Calu3 (cell line): ENCODE results near the gene SLC37A2. TPM values are rescaled to one million over a fixed set of nuclear protein-coding genes. Genes with fewer than 3 reads are reported as not detected.
A peak's percentile ranks its signal among the peaks of the same experiment; 100 is the strongest.

ENCODE experiments used
- BruUV-seq: library from RNA; stranded (reverse); fragments of 400-500 nt; replicated peaks from 2 replicates; lab custom pipeline; 2021; lab: Mats Ljungman, UMichigan
- CTCF ChIA-PET: fragments of 300-600 bp; sonication (Branson Sonifier 250); formaldehyde crosslinking; loops from one replicate; lab custom pipeline; 2022; ENCODE audit warnings: antibody characterized with exemption; lab: Charles Lee
- DNase-seq: peaks from one replicate; pipeline ENCODE4 v3.0.0; 2022
- H3K27ac Mint-ChIP-seq: one replicate; pipeline ENCODE4 v1.8.0; 2022; ENCODE audit warnings: mixed read lengths; ENCODE audit not compliant: unreplicated experiment
- H3K27me3 Mint-ChIP-seq: one replicate; pipeline ENCODE4 v1.8.0; 2022; ENCODE audit warnings: mixed read lengths; ENCODE audit not compliant: unreplicated experiment
- H3K36me3 Mint-ChIP-seq: one replicate; pipeline ENCODE4 v1.8.0; 2022; ENCODE audit warnings: mild to moderate bottlenecking, moderate library complexity, mixed read lengths; ENCODE audit not compliant: insufficient read depth, unreplicated experiment
- H3K4me1 Mint-ChIP-seq: one replicate; pipeline ENCODE4 v1.8.0; 2022; ENCODE audit warnings: mild to moderate bottlenecking, low read depth, mixed read lengths; ENCODE audit not compliant: unreplicated experiment
- H3K4me3 Mint-ChIP-seq: one replicate; pipeline ENCODE4 v1.8.0; 2022; ENCODE audit warnings: mild to moderate bottlenecking, low read depth, moderate library complexity, mixed read lengths; ENCODE audit not compliant: unreplicated experiment
- H3K9me3 Mint-ChIP-seq: one replicate; pipeline ENCODE4 v1.8.0; 2022; ENCODE audit warnings: low read depth, mixed read lengths; ENCODE audit not compliant: unreplicated experiment
- intact Hi-C: fragments of 100-400 bp; cut with micrococcal nuclease; formaldehyde crosslinking; loops from one replicate; pipeline ENCODE4 v1.10.0; 2022; ENCODE audit not compliant: unreplicated experiment
- total RNA-seq: library from RNA; stranded (reverse); gene quantifications from 2 replicates; pipeline ENCODE4 v1.2.3, GENCODE V29; 2022
- TF ChIP-seq, protein P1 (sequence below): fragments of 200-600 bp; IDR thresholded peaks from one replicate; pipeline ENCODE4 v1.8.0; 2022; ENCODE audit warnings: antibody characterized with exemption; ENCODE audit not compliant: unreplicated experiment

SLC37A2 gene
- total RNA-seq, 1 experiment from 2014 or later: 2.5 TPM

- TF ChIP-seq, protein P1, sequence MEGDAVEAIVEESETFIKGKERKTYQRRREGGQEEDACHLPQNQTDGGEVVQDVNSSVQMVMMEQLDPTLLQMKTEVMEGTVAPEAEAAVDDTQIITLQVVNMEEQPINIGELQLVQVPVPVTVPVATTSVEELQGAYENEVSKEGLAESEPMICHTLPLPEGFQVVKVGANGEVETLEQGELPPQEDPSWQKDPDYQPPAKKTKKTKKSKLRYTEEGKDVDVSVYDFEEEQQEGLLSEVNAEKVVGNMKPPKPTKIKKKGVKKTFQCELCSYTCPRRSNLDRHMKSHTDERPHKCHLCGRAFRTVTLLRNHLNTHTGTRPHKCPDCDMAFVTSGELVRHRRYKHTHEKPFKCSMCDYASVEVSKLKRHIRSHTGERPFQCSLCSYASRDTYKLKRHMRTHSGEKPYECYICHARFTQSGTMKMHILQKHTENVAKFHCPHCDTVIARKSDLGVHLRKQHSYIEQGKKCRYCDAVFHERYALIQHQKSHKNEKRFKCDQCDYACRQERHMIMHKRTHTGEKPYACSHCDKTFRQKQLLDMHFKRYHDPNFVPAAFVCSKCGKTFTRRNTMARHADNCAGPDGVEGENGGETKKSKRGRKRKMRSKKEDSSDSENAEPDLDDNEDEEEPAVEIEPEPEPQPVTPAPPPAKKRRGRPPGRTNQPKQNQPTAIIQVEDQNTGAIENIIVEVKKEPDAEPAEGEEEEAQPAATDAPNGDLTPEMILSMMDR: no peak
- CTCF ChIA-PET: no interaction called here
- H3K9me3 Mint-ChIP-seq: no peaks in the 10 kb centered on the region
- H3K4me3 Mint-ChIP-seq: no peak overlapping the region
- H3K4me1 Mint-ChIP-seq: peaks cover 26% of the 10 kb centered on the region
- H3K36me3 Mint-ChIP-seq: no peaks in the 10 kb centered on the region
- intact Hi-C loops: no loop called here
- H3K27ac Mint-ChIP-seq: peak overlapping the region; percentile 66
- no TSS peak for BruUV-seq
- H3K27me3 Mint-ChIP-seq: no peaks in the 10 kb centered on the region
- peak; percentile 47 for DNase-seq
Observed at GRCh38 chr11:125070699-125071254, 7.7 kb downstream of the SLC37A2 start.

DNA sequence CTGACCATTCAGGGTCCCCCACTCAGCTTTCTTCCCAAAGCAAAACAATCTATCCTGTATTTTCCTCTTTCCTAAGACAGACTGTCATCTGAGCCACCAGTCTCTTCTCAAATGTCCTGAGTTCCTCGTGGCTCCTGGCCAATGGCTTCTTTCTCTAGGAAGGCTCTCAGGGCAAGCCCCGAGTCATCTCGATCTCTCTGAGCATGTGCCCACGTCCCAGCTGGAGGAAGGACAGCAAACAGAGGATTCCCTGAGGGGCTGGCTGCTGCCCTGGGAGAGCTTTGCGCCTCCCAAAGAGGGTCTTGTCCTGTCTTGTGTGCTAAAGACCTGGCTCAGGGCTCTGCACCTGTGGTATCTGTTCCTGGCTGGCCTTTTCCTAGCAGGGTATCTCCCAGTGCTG is 8.3 kb downstream of the SLC37A2 start:
- Mint-ChIP-seq H3K27ac (no peak overlapping the region), H3K9me3 (no peaks in the 10 kb centered on the region)

GRCh38 chr11:125071846-125072217 is 8.7 kb downstream of the SLC37A2 start:
- H3K27ac Mint-ChIP-seq: no peak overlapping the region
- intact Hi-C loops: no loop called here
- no peaks in the 10 kb centered on the region for H3K27me3 Mint-ChIP-seq
- TF ChIP-seq, protein P1: no peak
- no TSS peak for BruUV-seq
- CTCF ChIA-PET: interaction anchor here (0.6 kb wide), 1 partner anchor 185 kb away, joined by 4 read pairs; no protein-coding TSS in a partner anchor
- no peak for DNase-seq
- H3K9me3 Mint-ChIP-seq: no peaks in the 10 kb centered on the region
- no peak overlapping the region for H3K4me3 Mint-ChIP-seq
- peaks cover 26% of the 10 kb centered on the region for H3K4me1 Mint-ChIP-seq
- H3K36me3 Mint-ChIP-seq: no peaks in the 10 kb centered on the region

More for the DNA sequence above, 8.3 kb downstream of the SLC37A2 start:
- TF ChIP-seq, protein P1: no peak
- no peak overlapping the region for H3K4me3 Mint-ChIP-seq
- BruUV-seq: no TSS peak
- DNase-seq: no peak
- H3K36me3 Mint-ChIP-seq: no peaks in the 10 kb centered on the region
- H3K4me1 Mint-ChIP-seq: peaks cover 26% of the 10 kb centered on the region
- H3K27me3 Mint-ChIP-seq: no peaks in the 10 kb centered on the region
- CTCF ChIA-PET: no interaction called here
- intact Hi-C loops: no loop called here

DNA sequence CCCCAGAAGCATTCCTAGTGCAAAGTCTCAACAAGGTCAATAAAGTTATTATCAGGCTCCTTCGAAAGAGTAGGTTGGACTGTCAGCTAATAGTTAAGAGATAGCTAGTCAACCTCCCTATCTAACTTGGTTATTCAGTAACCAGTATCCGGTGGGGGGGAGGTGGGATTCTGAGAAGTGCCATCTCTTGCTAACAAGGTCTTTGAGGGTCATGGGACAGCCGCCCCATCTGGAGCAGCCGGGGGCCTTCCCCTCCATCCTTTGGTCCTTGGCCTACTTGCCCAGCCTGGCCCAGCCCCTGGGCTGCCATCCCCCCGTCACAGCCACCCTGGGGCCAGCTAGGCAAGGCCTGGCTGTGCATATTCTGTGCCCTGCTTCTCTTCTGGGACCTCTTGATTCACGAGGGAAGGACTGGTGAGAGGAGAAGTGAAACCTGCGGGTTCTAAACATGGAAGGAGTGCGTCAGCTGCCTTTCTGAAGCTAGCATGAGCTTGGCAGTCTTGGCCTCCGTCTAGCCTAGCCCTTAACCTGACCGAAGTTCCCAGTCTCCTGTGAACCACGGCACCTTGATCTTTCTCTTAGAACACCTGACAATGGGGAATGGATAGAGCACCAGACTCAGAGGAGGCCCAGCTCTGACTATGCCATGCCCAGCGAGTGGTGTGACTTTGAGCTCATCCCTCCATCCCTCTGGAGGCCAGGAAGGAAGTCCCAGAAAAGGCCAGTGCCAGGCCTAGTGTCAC is 9.3 kb downstream of the SLC37A2 start:
- H3K4me1 Mint-ChIP-seq: peaks cover 26% of the 10 kb centered on the region
- DNase-seq: no peak
- BruUV-seq: no TSS peak
- intact Hi-C loops: no loop called here
- no peaks in the 10 kb centered on the region for H3K9me3 Mint-ChIP-seq
- H3K36me3 Mint-ChIP-seq: no peaks in the 10 kb centered on the region
- no peak overlapping the region for H3K27ac Mint-ChIP-seq
- TF ChIP-seq, protein P1: no peak
- no peak overlapping the region for H3K4me3 Mint-ChIP-seq
- CTCF ChIA-PET: interaction anchor here (0.6 kb wide), 1 partner anchor 186 kb away, joined by 4 read pairs; no protein-coding TSS in a partner anchor
- no peaks in the 10 kb centered on the region for H3K27me3 Mint-ChIP-seq
